Transverse colon (tissue), 4 donors: ENCODE data around the gene U2AF2.

Experiments
- CTCF ChIP-seq, 5 experiments: fragments of 200-600 bp in 3 of 5; fragments of 450-650 bp in 2 of 5; sonication (generic) in 3 of 5; IDR thresholded peaks; 1 replicate in 2 of 5; 2 replicates in 3 of 5; pipeline ENCODE4 v1.5.1; 2016 to 2017; ENCODE audit warnings: antibody characterized with exemption in 5 of 5, inconsistent platforms in 3 of 5, mild to moderate bottlenecking in 2 of 5, moderate library complexity in 1 of 5
- POLR2AphosphoS5 ChIP-seq, 3 donors: sonication (generic); formaldehyde crosslinking; IDR thresholded peaks; one replicate each; pipeline ENCODE4 v1.6.1; 2016; ENCODE audit warnings: antibody characterized with exemption in 3 of 3

- no peak for TF ChIP-seq CTCF (IDR thresholded peaks at IDR 0.05)
- no peak for TF ChIP-seq POLR2AphosphoS5 (IDR thresholded peaks at IDR 0.05)
Observed at GRCh38 chr19:55620410-55621204, 34.2 kb upstream of the U2AF2 start.
